ENCODE measurements around the gene STPG1.

DNA sequence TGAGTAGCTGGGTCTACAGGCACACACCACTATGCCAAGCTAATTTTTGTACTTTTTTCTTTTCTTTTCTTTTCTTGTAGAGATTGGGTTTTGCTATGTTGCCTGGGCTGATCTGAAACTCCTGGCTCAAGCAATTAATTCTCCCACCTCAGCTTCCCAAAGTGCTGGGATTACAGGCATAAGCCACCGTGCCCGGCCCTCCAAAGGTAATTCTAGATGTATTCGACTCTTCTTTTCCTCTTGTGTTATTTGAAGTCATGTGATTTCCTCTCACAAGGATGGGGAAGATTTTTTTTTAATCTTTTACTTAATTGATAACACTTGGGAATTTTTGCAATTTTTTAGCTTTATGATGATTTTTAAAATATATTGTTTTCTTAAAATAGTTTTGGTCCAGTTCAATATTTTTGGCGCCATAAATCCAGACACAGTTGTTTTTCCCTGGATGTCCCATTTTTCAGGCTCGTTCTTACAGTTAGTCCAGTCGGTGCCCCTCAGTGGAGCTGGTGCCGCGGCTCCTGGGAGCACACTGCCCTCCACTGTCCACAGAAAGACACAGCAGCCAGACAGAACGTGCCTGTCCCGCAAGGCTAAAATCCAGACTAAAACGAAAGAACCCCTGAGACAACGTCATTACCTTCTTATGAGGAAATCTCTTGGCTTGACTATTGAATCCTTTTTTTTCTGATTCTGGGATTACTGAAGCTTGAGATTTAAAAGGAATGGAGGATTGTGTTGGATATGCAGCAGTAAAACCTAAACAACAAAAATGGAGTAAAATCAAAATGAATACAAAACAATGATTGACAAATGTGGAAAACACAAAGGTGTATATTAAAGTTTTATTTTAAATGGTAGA lies 22.4 kb downstream of the STPG1 start:
- TF ChIP-seq, protein P1, sequence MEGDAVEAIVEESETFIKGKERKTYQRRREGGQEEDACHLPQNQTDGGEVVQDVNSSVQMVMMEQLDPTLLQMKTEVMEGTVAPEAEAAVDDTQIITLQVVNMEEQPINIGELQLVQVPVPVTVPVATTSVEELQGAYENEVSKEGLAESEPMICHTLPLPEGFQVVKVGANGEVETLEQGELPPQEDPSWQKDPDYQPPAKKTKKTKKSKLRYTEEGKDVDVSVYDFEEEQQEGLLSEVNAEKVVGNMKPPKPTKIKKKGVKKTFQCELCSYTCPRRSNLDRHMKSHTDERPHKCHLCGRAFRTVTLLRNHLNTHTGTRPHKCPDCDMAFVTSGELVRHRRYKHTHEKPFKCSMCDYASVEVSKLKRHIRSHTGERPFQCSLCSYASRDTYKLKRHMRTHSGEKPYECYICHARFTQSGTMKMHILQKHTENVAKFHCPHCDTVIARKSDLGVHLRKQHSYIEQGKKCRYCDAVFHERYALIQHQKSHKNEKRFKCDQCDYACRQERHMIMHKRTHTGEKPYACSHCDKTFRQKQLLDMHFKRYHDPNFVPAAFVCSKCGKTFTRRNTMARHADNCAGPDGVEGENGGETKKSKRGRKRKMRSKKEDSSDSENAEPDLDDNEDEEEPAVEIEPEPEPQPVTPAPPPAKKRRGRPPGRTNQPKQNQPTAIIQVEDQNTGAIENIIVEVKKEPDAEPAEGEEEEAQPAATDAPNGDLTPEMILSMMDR (IDR thresholded peaks at IDR 0.05; ENCODE audit: insufficient read depth, low read depth, low read length): peak; percentile 98
- TF ChIP-seq EZH2 (IDR thresholded peaks at IDR 0.05; ENCODE audit: insufficient read depth, low read length): no peak

Data from astrocyte (in vitro differentiated cells and primary cell).